GM18502 (cell line): ENCODE data around the gene CAPSL.
A peak's percentile ranks its signal among the peaks of the same experiment; 100 is the strongest.
"Not testable (repeated sequence)": the region's sequence is repeated elsewhere in the genome, so short reads cannot be mapped to it uniquely, and the experiment has no call there.

Experiments
- ATAC-seq: cut with Tn5 transposase; IDR thresholded peaks from one replicate; pipeline ENCODE4 v1.9.1; 2021; ENCODE audit warnings: mild to moderate bottlenecking; ENCODE audit not compliant: unreplicated experiment, poor library complexity

CAPSL gene

GRCh38 chr5:35879096-35879495, 59.3 kb downstream of the CAPSL start:
- no peak for ATAC-seq

- no peak for ATAC-seq
Measured at GRCh38 chr5:35878079-35878478, 60.3 kb downstream of the CAPSL start.

DNA sequence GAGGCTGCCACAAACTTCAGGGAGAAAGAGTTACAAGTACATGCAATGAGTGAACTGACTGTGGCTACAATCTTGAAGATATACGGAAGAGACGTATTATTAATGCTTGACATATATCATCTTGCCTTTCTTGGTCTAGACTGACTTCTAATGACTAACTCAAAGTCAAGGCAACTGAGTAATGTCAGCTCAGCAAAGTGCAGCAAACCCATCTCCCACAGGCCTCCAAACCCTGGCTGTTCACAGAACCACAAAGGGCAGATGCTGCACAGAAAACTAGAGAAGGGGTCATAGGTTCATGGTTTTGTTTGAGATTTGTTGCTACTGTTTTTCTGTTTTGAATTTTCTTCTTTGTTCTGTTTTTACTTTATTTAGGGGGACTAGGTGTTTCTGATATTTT, 60.8 kb downstream of the CAPSL start:
- ATAC-seq: no peak

DNA sequence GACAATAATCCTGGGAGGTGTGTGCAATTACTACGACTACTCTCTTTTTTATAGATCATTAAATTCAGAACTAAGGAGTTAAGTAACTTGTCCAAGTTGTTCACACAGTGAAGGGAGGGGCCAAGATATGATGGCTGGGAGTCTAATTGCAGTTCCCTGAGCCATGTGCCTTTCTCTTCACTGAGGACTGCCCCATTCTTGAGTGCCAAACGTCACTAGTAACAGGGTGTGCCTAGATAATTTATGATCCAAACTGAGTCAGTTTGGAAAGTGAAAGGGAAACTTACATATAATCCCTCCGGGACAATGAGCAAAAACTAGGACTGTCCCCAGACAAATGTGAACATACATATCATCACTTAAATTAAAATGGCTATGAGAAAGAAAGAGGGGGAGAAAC, 61.5 kb downstream of the CAPSL start:
- no peak for ATAC-seq

- ATAC-seq: peak; percentile 73
Measured at GRCh38 chr5:35876454-35876853, 62.0 kb downstream of the CAPSL start.

- ATAC-seq: no peak
Measured at GRCh38 chr5:35870605-35871004, 67.8 kb downstream of the CAPSL start.

DNA sequence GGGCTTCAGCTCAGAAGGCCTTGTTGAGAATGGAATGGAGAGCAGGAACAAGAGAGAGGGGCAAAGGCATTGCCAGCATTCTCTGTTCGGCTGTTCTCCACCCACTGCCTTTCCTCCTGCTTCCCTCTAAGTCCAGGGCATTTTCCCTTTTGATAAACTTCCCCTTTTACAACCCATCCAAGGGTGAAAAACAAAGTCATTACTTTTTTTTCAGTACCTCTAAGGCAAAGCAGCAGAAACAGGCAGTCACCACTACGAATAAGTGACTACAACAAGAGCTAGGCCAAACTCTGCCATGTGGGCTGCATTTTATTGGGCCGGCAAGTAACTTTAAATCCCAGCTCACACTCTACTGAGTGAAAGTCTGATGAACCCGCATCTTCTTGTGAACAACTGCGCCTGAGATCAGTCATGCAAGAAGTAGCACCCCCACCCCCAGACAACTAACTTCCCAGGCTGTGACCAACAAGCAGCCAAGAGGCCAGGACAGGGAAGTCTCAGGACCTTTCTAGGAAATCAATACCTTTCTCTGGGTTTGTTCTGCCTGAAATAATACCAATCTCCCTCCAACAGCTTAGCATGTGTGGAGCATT, 68.6 kb downstream of the CAPSL start:
- no peak for ATAC-seq

GRCh38 chr5:35867998-35868397, 70.4 kb downstream of the CAPSL start:
- ATAC-seq: no peak

- peak; percentile 83 for ATAC-seq
Measured at GRCh38 chr5:35863159-35863558, 75.3 kb downstream of the CAPSL start.

GRCh38 chr5:35862126-35862525, 76.3 kb downstream of the CAPSL start:
- ATAC-seq: no peak

GRCh38 chr5:35861718-35862117, 76.7 kb downstream of the CAPSL start:
- no peak for ATAC-seq

DNA sequence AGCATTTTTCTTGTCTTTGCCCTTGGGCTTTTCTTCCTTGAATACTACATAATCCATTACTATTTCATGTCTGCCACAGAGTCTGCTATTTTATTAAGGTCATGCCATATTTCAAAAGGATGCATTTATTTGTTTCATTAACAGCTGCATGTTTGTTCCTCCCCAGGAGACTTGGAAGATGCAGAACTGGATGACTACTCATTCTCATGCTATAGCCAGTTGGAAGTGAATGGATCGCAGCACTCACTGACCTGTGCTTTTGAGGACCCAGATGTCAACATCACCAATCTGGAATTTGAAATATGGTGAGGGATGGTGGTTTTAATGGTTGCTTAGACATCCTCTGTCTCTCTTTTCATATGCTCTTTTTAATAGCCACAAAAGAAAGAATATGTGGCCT, 77.7 kb downstream of the CAPSL start:
- no peak for ATAC-seq

DNA sequence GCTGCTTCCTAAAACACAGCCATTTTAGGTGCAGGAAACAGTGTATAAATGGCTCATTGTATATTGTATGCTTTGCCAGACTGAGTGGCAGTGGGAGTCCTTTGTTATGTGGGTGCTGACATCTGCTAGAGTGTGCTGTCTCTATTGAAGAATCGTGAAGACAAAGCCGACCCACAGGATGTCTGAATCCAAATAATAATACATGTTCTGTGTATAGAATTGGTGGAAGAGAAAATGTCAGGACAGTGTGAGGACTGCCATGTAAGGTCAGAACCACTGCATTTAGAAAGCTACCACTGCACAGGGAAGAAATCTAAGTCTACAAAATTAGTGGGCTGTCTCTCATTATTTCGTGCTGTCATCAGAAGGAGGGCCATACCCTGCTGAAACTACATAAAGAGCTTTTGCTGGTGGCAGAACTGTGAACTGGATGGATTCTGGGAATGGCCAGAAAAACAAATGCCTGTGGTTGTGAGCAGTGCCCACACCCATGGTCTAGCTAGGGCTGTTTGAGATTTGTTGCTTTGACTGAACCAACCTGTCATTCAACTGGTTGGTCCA, 79.2 kb downstream of the CAPSL start:
- no peak for ATAC-seq

GRCh38 chr5:35857606-35858205, 80.7 kb downstream of the CAPSL start:
- ATAC-seq: no peak

DNA sequence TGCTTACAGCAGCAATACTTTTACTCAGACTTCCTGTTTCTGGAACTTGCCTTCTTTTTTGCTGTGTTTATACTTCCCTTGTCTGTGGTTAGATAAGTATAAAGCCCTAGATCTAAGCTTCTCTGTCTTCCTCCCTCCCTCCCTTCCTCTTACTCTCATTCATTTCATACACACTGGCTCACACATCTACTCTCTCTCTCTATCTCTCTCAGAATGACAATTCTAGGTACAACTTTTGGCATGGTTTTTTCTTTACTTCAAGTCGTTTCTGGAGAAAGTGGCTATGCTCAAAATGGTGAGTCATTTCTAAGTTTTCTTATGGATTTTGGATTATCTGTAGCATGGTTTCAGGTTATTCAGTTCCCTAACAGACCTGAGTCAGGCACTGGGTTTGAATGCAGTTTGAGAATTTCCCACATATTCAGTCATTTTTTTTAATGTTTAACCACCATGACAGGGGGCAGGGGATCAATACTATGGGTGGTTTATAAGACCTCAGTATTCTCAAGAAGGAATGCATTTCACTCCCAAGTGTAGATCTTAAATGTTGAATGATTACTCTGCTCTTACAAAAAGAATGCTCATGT, 81.6 kb downstream of the CAPSL start, which contains the start of gene IL7R:
IL7R (plus strand) TSS at position 127 of the 587 bp plus-strand sequence; CDS start at position 214, 87 bp downstream.
- ATAC-seq: peak; percentile 59

GRCh38 chr5:35856186-35856764, 82.1 kb downstream of the CAPSL start:
- not testable (repeated sequence) for ATAC-seq

DNA sequence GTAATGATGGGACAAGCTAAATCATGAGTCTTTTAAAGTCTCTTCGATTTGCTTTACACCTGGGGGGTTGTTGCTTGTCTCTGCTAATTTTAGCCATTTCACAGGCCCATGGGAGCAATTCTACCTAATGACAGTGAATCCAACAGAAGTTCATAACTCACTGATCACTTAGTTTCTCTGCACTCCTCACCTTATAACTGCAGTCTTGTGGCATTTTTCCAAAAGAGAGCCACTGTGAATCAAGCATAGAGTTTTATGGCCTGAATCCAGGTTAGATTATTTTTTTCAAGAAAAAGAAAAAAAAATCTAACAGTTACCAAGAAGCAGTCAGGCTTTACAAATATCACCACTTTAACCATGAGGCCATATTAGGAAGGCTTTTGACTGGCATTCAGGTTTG, 83.2 kb downstream of the CAPSL start:
- ATAC-seq: no peak
